ENCODE data around the gene ANXA8L1.
"Not testable (repeated sequence)": the region's sequence is repeated elsewhere in the genome, so short reads cannot be mapped to it uniquely, and the experiment has no call there.

Gene ANXA8L1
- total RNA-seq: 0 reads per million in 2 donors

GRCh38 chr10:46375406-46375805, at the start of gene ANXA8L1:
Gene ANXA8L1 (plus strand): TSS chr10:46375776. CDS start chr10:46375852, 76 bp downstream.
- DNase-seq: not testable (repeated sequence)

- no peak for DNase-seq
These were observed 49.5 kb upstream of the ANXA8L1 start for GRCh38 chr10:46326066-46326465.

- no peak for DNase-seq
These were observed 48.6 kb upstream of the ANXA8L1 start for GRCh38 chr10:46326971-46327370.

GRCh38 chr10:46327685-46328084, 47.9 kb upstream of the ANXA8L1 start:
- no peak for DNase-seq

GRCh38 chr10:46328853-46329689, 46.5 kb upstream of the ANXA8L1 start:
- no peak for DNase-seq

- no peak for DNase-seq
These were observed 45.9 kb upstream of the ANXA8L1 start for GRCh38 chr10:46329690-46330016.

- DNase-seq: no peak
These were observed 44.7 kb upstream of the ANXA8L1 start for GRCh38 chr10:46330894-46331293.

- DNase-seq: not testable (repeated sequence)
These were observed 10.1 kb upstream of the ANXA8L1 start for GRCh38 chr10:46365484-46365883.

GRCh38 chr10:46367209-46367608, 8.4 kb upstream of the ANXA8L1 start:
- not testable (repeated sequence) for DNase-seq

- not testable (repeated sequence) for DNase-seq
These were observed 7.8 kb upstream of the ANXA8L1 start for GRCh38 chr10:46367666-46368240.

GRCh38 chr10:46368956-46369355, 6.6 kb upstream of the ANXA8L1 start:
- not testable (repeated sequence) for DNase-seq

- not testable (repeated sequence) for DNase-seq
These were observed 1.2 kb upstream of the ANXA8L1 start for GRCh38 chr10:46374410-46374809.

- not testable (repeated sequence) for DNase-seq
These were observed 1.4 kb downstream of the ANXA8L1 start for GRCh38 chr10:46377022-46377421.

GRCh38 chr10:46377651-46378050, 2.1 kb downstream of the ANXA8L1 start:
- not testable (repeated sequence) for DNase-seq

- not testable (repeated sequence) for DNase-seq
These were observed 2.5 kb downstream of the ANXA8L1 start for GRCh38 chr10:46378108-46378507.

GRCh38 chr10:46379233-46379848, 3.8 kb downstream of the ANXA8L1 start:
- not testable (repeated sequence) for DNase-seq

GRCh38 chr10:46385858-46386257, 10.3 kb downstream of the ANXA8L1 start:
- not testable (repeated sequence) for DNase-seq

GRCh38 chr10:46386694-46387093, 11.1 kb downstream of the ANXA8L1 start:
- not testable (repeated sequence) for DNase-seq

GRCh38 chr10:46387309-46387902, 11.8 kb downstream of the ANXA8L1 start:
- DNase-seq: not testable (repeated sequence)

GRCh38 chr10:46391422-46391821, 15.8 kb downstream of the ANXA8L1 start:
- DNase-seq: not testable (repeated sequence)

- not testable (repeated sequence) for DNase-seq
These were observed 21.1 kb downstream of the ANXA8L1 start for GRCh38 chr10:46396441-46397279.

GRCh38 chr10:46397767-46398166, 22.2 kb downstream of the ANXA8L1 start:
- not testable (repeated sequence) for DNase-seq

Data from activated gamma-delta T cell (primary cell).